Measurements from ENCODE around the gene SLC35F6.

DNA sequence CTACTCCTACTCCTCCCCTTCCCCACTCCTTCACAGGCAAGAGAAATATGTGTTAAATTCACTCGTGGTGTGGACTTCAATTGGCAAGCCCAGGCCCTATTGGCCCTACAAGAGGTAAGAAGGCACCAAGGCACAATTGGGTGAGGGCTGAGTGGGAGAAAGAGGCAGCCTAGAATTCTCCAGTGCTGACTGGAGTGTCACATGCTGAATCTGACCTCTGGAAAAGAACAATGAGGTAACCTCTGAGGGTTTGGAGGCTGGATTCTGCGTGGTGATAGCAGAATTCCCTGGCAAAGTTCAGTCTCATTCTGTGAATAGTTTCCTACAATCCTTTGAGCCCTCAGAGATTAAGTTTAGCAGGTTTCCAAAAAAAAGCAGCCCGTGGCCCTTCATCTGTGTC lies 28.6 kb downstream of the SLC35F6 start:
- no peak for TF ChIP-seq YY1 (IDR thresholded peaks at IDR 0.05; ENCODE audit: insufficient read depth, insufficient read length)
- no peak for TF ChIP-seq ZNF274 (IDR thresholded peaks at IDR 0.05; ENCODE audit: low read depth, low read length)
